ENCODE results near the gene SLC40A1. TPM values are rescaled to one million over a fixed set of nuclear protein-coding genes. Genes with fewer than 3 reads are reported as not detected.

The SLC40A1 gene
- total RNA-seq, 1 donor from 2014 or later, result 3.1 TPM

GRCh38 chr2:189527812-189528592 lies 52.6 kb downstream of the SLC40A1 start:
- Mint-ChIP-seq H3K27ac (ENCODE audit: unreplicated experiment) (no peak overlapping the region), H3K4me1 (ENCODE audit: low read depth, unreplicated experiment) (no peaks in the 10 kb centered on the region), H3K27me3 (ENCODE audit: low read depth, unreplicated experiment) (no peaks in the 10 kb centered on the region), H3K9me3 (ENCODE audit: unreplicated experiment) (no peaks in the 10 kb centered on the region), H3K4me3 (ENCODE audit: unreplicated experiment) (no peak overlapping the region), H3K36me3 (ENCODE audit: low read depth, unreplicated experiment) (no peaks in the 10 kb centered on the region)
- no peaks in the 10 kb centered on the region for H3K9me3 ChIP-seq (ENCODE audit: insufficient read depth, low read depth, low read length)
- H3K4me3 ChIP-seq (ENCODE audit: insufficient read depth, low read depth, low read length), result no peak overlapping the region
- H3K27ac ChIP-seq (ENCODE audit: low read depth, low read length), result no peak overlapping the region
- no peak overlapping the region for H2AFZ ChIP-seq (ENCODE audit: low read depth, low read length)
- DNase-seq (ENCODE audit: low read depth) (no peak), FAIRE-seq (no peak)
- no peaks in the 10 kb centered on the region for H4K20me1 ChIP-seq (ENCODE audit: insufficient read depth, low read length)
- H3K27me3 ChIP-seq (ENCODE audit: insufficient read depth, low read length), result no peaks in the 10 kb centered on the region
- H3K36me3 ChIP-seq (ENCODE audit: insufficient read depth, low read length), result no peaks in the 10 kb centered on the region
- no peaks in the 10 kb centered on the region for H3K79me2 ChIP-seq (ENCODE audit: insufficient read depth, low read length)
- H3K4me2 ChIP-seq (ENCODE audit: low read length), result no peak overlapping the region
- no peak overlapping the region for H3K9ac ChIP-seq (ENCODE audit: low read length)
- no peaks in the 10 kb centered on the region for H3K4me1 ChIP-seq (ENCODE audit: insufficient read depth, low read length)
- TF ChIP-seq CTCF (IDR thresholded peaks at IDR 0.05; ENCODE audit: insufficient read depth, low read depth, low read length) (no peak), EZH2 (IDR thresholded peaks at IDR 0.05; ENCODE audit: insufficient read depth, low read length) (no peak)

GRCh38 chr2:189527041-189527750 lies 53.4 kb downstream of the SLC40A1 start:
- no peak overlapping the region for H3K4me3 ChIP-seq (ENCODE audit: insufficient read depth, low read depth, low read length)
- no peaks in the 10 kb centered on the region for H3K27me3 ChIP-seq (ENCODE audit: insufficient read depth, low read length)
- no peak overlapping the region for H2AFZ ChIP-seq (ENCODE audit: low read depth, low read length)
- no peak for TF ChIP-seq CTCF (IDR thresholded peaks at IDR 0.05; ENCODE audit: insufficient read depth, low read depth, low read length)
- TF ChIP-seq EZH2 (IDR thresholded peaks at IDR 0.05; ENCODE audit: insufficient read depth, low read length), result no peak
- no peaks in the 10 kb centered on the region for H3K36me3 ChIP-seq (ENCODE audit: insufficient read depth, low read length)
- no peaks in the 10 kb centered on the region for H3K4me1 Mint-ChIP-seq (ENCODE audit: low read depth, unreplicated experiment)
- no peak overlapping the region for H3K4me2 ChIP-seq (ENCODE audit: low read length)
- H3K4me3 Mint-ChIP-seq (ENCODE audit: unreplicated experiment), result no peak overlapping the region
- FAIRE-seq (no peak), DNase-seq (ENCODE audit: low read depth) (no peak)
- H3K36me3 Mint-ChIP-seq (ENCODE audit: low read depth, unreplicated experiment), result no peaks in the 10 kb centered on the region
- no peaks in the 10 kb centered on the region for H3K79me2 ChIP-seq (ENCODE audit: insufficient read depth, low read length)
- H3K9me3 Mint-ChIP-seq (ENCODE audit: unreplicated experiment), result no peaks in the 10 kb centered on the region
- no peaks in the 10 kb centered on the region for H3K4me1 ChIP-seq (ENCODE audit: insufficient read depth, low read length)
- no peak overlapping the region for H3K27ac ChIP-seq (ENCODE audit: low read depth, low read length)
- no peak overlapping the region for H3K9ac ChIP-seq (ENCODE audit: low read length)
- H3K27ac Mint-ChIP-seq (ENCODE audit: unreplicated experiment), result no peak overlapping the region
- H4K20me1 ChIP-seq (ENCODE audit: insufficient read depth, low read length), result no peaks in the 10 kb centered on the region
- no peaks in the 10 kb centered on the region for H3K27me3 Mint-ChIP-seq (ENCODE audit: low read depth, unreplicated experiment)
- no peaks in the 10 kb centered on the region for H3K9me3 ChIP-seq (ENCODE audit: insufficient read depth, low read depth, low read length)

- no peaks in the 10 kb centered on the region for H3K27me3 Mint-ChIP-seq (ENCODE audit: low read depth, unreplicated experiment)
- H3K4me3 Mint-ChIP-seq (ENCODE audit: unreplicated experiment), result no peak overlapping the region
- H3K9me3 ChIP-seq (ENCODE audit: insufficient read depth, low read depth, low read length), result no peaks in the 10 kb centered on the region
- no peaks in the 10 kb centered on the region for H3K27me3 ChIP-seq (ENCODE audit: insufficient read depth, low read length)
- no peak overlapping the region for H3K4me2 ChIP-seq (ENCODE audit: low read length)
- DNase-seq (ENCODE audit: low read depth) (no peak), FAIRE-seq (no peak)
- H3K79me2 ChIP-seq (ENCODE audit: insufficient read depth, low read length), result no peaks in the 10 kb centered on the region
- no peak overlapping the region for H3K27ac Mint-ChIP-seq (ENCODE audit: unreplicated experiment)
- H3K36me3 Mint-ChIP-seq (ENCODE audit: low read depth, unreplicated experiment), result no peaks in the 10 kb centered on the region
- no peaks in the 10 kb centered on the region for H3K36me3 ChIP-seq (ENCODE audit: insufficient read depth, low read length)
- H3K9me3 Mint-ChIP-seq (ENCODE audit: unreplicated experiment), result no peaks in the 10 kb centered on the region
- H3K27ac ChIP-seq (ENCODE audit: low read depth, low read length), result no peak overlapping the region
- H3K4me3 ChIP-seq (ENCODE audit: insufficient read depth, low read depth, low read length), result no peak overlapping the region
- H3K4me1 Mint-ChIP-seq (ENCODE audit: low read depth, unreplicated experiment), result no peaks in the 10 kb centered on the region
- H2AFZ ChIP-seq (ENCODE audit: low read depth, low read length), result no peak overlapping the region
- no peak overlapping the region for H3K9ac ChIP-seq (ENCODE audit: low read length)
- no peaks in the 10 kb centered on the region for H3K4me1 ChIP-seq (ENCODE audit: insufficient read depth, low read length)
- TF ChIP-seq EZH2 (IDR thresholded peaks at IDR 0.05; ENCODE audit: insufficient read depth, low read length) (no peak), CTCF (IDR thresholded peaks at IDR 0.05; ENCODE audit: insufficient read depth, low read depth, low read length) (no peak)
- H4K20me1 ChIP-seq (ENCODE audit: insufficient read depth, low read length), result no peaks in the 10 kb centered on the region
These were observed 54.3 kb downstream of the SLC40A1 start for GRCh38 chr2:189526241-189526640.

All from astrocyte (in vitro differentiated cells and primary cell).